ENCODE results near the gene KCNJ10.

- TF ChIP-seq EZH2 (IDR thresholded peaks at IDR 0.05; ENCODE audit: low read length) (no peak), CTCF (optimal IDR thresholded peaks at IDR 0.05 in 1 of 3, IDR thresholded peaks at IDR 0.05 in 1 of 3, conservative IDR thresholded peaks at IDR 0.05 in 1 of 3; ENCODE audit: extremely low read depth in 1 of 3, insufficient read depth in 2 of 3, low read length in 3 of 3) (peak in 2 of 3 experiments; percentile 33 to 44)
Measured at GRCh38 chr1:160058087-160058486, 11.9 kb downstream of the KCNJ10 start.

Measured in keratinocyte (primary cell).